GM19324 (cell line): ENCODE data around the gene C6orf47.

Source experiments
- ATAC-seq: cut with Tn5 transposase; IDR thresholded peaks from one replicate; pipeline ENCODE4 v1.9.1; 2021; ENCODE audit warnings: mild to moderate bottlenecking, moderate library complexity; ENCODE audit not compliant: unreplicated experiment, low FRiP score

The C6orf47 gene

DNA sequence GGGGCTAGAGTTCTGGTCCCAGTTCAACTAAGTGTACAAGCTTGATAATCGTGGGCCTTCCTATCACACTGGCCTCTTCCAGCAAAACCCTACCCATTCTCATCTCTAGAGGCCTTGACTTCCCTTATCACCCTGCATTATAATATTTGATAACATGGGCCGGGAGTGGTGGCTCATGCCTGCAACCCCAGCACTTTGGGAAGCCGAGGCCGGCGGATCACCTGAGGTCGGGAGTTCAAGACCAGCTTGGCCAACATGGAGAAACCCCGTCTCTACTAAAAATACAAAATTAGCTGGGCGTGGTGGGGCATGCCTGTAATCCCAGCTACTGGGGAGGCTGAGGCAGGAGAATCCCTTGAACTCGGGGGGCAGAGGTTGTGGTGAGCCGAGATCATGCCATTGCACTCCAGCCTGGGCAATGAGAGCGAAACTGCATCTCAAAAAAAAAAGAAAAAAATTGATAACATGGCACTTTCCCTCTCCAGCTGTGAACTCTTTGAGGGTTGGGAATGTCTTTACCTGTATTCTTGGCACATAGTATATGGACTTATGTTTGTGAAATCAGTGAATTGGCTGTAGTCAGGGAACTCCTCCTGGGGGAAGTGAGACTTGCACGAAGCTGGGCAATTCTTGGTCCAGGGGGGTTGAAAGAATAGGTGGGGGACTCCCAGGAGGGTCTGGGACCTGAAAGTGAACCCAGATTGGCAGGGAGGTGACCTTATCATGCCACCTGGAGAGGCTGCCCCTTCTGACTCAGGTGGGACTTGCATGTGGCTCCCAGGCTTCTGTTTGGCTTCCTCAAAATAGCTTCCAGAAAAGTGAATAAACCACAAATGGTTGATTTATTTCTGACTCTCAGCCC lies 915 bp upstream of the C6orf47 start:
- no peak for ATAC-seq

DNA sequence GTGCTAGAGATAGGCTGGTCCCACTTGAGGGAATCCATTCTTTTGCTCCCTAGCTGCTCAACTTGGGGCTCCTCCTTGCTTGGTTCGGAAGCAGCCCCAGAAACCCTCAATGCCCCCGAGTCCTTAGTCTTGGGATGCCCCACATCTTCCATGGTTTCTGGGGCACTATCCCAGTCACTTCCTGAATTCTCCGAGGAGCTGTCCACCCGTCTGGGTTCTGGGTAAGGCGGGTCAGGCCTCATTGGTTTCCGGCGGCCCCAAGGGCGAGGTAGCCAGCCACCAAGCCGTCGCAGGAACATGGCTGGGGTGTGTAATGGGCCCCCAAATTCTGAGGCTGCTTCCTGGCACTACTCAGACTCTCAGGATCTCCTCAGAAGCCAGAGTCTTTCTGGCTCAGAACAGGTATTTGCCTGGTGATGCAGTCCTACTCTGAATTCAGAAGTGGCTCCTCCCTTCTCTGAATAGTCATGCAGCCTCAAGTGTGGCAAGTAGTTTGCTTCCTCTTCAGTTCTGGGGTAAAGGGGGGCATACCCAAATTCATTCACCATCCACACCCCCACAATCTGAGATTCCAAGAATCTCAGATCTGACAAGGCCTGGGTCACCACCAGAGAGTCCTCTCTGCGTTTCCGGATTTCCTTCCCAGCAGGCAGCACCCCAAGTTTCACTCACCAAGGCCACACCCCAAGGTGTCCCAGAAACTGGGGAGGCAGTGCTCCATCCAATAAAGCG lies 763 bp downstream of the C6orf47 start:
- peak; percentile 5 for ATAC-seq

DNA sequence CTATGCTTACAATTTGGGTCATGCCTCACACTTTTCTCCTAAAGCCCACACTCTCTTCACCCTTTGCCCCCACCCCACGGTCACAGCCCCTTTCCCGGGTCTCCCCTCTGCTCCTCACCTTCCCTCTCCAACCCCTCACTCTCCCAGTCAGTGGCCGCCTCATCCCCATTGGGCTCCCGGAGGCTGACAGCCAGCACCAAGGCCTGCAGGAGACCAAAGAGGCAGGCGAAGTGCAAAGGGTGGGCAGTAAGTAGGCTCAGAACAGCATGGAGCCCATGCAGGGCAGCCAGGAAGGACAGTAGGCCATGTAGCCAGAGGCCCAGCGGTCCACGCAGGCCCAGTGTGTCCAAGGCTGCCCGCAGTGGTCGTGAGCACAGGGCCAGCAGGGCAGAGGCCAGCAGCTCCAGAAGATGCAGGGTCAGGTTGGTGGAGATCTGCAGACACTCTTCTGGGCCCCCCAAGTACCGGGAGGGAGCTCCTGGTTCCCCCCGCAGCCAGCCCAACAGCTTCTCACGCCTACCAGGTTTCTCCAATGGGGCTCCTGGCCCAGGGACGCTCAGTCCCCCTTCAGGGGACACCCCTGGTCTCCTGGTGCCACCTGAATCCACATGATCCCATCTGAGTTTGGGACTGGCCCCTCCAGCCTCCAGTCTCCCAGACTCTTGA lies 1.5 kb downstream of the C6orf47 start:
- no peak for ATAC-seq

DNA sequence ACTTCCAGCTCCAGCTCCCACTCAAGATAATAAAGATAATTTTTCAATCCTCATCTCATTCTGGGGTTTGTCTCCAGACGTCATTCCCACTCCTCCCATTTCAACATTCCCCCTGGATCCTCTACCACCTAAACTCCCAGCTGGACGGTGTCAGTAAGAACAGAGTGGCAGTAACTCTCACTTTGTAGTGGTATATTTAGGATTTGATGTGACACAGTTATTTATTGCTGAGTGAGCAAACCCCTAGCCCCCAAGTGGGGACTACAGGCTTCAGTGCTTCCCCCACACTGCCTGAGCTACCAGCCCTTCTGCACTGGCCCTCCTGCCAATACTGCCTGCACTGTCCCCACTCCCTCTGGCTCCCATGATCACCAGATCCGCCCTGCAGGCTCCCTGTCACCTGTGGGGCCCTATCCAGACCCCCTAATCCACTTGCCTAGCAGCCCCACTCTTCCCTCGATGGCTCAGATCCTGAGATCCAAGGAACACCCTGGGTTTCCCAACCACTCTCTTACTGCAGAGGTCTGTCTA lies 2.4 kb downstream of the C6orf47 start:
- ATAC-seq, result no peak

DNA sequence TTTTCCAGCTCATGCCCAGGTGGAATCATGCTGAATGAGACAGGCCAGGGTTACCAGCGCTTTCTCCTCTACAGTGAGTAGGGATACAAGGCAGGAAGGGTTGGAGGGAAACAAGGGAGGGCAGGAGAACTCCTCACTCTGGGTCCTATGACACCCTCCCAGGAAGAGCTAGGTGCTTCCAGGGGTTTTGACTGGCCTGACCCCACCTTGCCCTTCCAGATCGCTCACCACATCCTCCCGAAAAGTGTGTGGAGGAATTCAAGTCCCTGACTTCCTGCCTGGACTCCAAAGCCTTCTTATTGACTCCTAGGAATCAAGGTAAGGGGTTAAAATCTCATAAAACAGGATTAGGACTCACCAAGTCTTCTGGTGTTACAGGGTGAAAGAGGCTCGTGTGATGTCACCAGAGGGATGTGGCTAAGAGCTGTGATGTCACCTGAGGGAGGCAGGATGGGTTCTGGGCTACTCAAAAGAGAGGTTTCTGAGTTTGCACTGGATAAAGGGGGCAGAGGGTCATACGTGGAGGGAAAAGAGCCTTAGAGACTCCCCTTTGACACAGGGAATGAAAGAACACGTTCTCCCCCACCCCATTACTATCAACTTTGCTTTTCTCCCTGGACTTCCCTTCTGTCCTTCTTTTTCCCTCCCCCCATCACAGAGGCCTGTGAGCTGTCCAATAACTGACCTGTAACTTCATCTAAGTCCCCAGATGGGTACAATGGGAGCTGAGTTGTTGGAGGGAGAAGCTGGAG lies 3.0 kb downstream of the C6orf47 start:
- ATAC-seq, result no peak

DNA sequence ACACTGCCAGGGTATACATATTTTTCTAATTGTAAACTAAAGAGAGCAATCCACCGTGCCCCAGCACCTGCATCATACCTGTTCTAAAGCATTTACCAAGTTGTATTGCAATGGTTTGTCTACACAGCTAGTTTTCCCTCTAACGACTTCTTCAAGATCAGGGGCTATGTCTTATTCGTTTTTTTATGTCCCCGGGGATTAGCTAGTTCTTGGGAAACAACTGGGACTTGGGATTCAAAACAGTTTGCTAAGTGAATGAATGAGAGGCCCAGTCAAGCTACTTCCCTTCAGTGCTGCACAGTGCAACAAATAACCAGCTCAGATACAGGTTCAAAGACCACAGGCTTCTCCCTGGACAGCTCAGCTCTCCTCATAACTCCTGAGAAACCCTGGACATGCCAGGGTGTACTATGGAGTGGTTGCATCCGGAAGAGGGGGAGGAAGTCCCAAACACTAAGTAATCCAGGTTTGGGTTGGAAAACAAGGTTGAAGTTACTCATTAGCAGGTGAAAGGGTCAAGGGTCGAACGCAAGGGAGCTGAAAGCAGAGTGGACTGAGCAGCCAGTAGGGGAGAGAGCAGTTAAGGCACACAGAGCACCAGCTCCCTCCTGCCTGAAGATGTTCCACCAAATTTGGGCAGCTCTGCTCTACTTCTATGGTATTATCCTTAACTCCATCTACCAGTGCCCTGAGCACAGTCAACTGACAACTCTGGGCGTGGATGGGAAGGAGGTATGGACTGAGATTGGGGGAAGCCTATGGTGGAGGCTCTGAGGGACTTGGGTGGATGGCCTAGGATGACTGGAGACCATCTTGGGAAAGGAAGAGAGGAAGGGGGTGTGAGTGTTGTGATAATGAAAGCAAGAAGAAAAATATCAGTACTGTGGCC lies 5.0 kb downstream of the C6orf47 start, which contains the start of gene APOM:
Gene APOM, plus strand, starts transcription at position 546 of the 889 bp plus-strand sequence. Its CDS starts 73 bp downstream, at position 619.
- no peak for ATAC-seq

DNA sequence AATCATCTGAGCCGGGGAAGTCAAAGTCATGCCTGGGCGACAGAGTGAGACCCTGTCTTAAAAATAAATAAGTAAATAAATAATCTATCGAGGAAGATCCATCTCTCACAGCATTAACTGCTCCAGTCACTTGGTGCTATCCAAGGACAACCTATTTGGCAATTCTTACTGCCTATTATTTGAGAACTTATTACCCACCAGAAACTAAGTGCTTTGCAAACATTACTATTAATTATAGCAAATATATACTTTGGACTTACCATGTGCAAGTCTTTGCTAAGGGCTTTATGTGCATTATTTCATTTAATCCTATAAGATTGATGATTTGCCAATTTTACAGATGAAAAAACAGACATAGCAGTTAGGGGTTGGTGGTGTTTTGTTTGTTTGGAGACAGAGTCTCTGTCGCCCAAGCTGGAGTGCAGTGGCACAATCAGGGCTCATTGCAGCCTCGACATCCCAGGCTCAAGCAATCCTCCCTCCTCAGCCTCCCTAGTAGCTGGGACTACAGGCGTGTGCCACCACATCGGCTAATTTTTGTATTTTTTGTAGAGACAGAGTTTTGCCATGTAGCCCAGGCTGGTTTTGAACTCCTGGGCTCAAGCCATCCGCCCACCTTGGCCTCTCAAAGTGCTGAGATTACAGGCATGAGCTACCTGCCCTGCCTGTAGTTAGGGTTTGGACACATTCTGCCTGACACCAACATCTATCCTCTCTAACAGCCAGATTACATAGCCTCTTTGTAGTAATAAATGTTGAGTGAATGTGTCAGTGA lies 5.8 kb downstream of the C6orf47 start:
- no peak for ATAC-seq

DNA sequence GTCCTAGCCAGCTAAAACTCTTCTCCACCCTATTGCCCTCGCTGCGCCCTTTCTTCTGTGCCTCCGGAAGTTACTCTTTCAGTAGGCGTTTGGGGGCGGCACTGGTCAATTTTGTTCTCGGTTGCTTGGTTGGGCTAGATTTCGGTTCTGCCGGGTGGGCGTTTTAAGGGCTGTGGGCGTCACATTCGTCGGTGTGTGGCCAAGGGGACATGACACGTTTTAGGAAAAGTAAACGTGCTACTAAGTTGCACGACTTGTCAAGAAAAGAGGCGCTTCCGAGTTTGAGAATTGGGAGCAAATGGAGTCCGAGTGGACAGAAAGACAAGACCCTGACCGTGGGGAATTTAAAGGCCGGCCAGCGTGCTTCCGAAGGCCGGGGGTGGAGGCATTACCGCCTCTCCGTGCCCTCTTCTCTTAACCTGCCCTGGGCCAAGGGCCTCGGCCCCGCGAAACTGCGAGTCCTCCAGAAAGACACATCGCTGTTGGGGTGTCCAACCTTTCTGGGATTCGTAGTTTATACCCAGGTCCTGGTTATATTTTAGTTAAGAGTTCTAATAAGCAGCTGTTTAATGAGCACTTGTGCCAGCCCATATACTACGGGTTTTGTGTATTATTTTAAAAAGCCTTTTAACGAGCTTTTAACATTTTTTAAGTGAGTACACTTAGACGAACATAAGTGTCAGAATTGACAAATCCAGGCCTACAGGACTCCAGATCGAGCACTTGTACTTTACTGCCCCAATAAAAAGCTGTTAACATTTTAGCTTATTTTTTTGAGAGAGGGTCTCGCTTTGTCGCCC lies 7.5 kb downstream of the C6orf47 start:
- ATAC-seq, result peak; percentile 58

DNA sequence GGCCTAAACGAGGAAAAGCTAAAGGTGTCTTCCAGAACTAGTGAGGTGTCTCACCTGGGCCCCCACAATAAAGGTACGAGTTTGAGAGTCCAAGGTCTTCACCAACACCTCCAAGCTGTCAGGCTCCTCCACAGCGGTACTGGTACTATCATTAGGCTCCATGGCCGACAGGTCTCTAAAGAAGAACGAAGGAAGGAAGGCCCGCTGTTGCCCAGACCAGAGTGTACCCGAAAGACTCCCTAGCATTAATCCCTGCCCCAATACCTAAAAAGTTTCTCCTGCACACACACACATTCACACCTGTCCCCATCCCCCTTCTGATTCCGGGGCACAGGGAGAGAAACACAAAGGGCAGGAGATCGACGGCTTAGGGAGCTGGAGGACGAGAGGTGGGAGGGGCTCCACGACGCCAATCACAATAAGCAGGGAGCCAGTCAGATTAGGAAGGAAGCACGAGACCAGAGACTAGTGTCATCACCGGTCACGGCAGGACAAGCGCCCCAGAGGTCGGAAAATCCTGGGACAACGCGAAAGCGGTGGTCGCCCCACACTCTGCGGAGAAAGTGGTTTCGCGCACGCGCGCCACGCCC lies 8.9 kb downstream of the C6orf47 start:
- peak; percentile 25 for ATAC-seq

DNA sequence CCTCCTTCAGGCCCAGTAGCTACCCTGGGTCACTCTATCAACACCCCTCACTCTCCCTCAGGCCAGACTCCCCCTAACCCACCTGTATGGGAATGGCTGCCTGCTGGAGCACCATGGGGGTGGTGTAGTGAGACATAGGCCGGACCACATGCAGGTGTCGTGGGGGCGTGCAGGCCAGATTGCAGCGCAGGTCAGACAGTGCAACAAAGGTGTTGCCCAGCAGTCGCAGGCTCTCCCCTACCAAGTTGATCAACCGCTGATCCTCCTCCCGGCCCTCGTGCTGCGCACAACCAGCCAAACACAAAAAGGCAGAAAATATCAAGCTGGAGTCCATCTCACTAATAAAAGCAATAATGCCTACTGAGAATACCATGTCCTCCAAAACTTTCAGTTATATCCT lies 15.3 kb downstream of the C6orf47 start:
- no peak for ATAC-seq

DNA sequence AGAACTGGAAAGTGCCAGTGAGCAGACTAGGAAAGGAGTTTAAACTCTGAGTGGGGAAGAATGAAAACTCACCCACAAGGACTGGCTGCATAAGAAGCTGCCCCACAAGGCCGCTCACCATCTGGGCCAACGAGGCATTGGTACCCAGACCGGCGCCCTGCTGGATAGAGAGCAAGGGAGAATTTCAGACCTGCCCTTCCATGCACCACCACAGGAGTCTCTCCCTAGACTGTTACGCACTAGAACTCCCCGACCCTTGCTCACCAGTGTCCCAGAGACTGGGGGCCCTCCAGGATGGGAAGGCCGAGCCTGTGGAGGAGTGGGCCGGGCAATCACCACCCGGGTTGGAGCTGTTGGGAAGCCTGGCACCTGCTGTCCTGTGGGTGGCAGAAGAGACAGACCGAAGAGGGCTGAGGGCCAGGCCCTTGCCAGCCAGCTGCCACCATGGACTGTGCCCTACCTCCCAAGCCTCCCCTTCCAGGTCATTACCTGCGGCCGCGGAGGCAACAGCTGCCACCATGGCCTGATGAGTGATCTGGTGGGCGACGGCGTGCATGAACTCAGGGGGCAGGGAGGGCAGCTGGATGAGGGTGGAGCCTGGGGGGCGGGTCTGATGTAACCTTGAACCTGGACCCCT lies 16.6 kb downstream of the C6orf47 start:
- no peak for ATAC-seq

DNA sequence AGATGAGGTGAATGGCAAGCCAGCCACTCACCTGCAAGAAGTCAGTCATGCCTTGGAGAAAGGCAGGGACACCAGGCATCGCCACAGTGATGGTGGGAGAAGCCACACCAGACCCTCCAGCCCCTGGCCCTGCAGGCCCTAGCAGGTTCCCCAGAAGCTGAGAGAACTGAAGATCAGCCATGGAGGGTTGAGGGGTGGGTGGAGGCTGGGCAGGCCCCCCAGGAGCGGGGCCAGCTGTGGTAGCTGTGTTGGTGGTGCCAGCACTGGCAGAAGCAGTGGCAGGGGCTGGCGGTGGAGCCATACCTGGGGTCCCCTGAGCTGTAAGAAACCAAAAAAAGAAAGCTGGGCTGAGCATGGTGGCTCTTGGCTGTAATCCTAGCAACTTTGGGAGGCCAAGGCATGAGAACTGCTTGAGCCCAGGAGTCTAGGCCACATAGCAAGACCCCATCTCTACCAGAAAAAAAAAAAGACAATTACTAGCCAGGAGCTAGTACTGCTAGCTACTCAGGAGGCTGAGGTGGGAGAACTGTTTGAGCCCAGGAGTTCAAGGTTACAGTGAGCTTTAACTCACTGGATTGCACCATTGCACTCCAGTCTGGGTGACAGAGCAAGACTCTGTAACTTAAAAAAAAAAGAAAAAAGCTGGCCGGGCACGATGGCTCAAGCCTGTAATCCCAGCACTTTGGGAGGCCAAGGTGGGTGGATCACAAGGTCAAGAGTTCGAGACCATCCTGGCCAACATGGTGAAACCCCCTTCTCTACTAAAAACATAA lies 17.6 kb downstream of the C6orf47 start:
- ATAC-seq, result no peak

DNA sequence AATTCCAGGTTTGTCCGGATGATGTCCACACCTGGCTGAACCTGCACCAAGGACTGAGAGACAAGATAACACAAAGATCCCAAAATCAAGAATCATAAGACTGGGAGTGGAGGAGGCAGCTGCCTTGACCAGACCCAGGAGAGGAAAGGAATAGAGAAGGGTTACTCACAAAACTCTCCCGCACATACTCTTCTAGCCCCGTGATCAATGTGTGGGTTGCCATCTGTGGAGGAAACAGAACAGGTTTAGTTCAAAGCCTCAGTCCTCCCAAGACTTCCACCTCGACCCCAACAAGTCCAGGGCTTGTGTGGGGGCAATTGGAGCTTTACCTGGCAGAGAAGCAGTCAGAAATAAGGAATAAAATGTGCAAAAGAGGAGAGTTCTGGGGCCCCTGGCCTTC lies 19.2 kb downstream of the C6orf47 start:
- no peak for ATAC-seq

DNA sequence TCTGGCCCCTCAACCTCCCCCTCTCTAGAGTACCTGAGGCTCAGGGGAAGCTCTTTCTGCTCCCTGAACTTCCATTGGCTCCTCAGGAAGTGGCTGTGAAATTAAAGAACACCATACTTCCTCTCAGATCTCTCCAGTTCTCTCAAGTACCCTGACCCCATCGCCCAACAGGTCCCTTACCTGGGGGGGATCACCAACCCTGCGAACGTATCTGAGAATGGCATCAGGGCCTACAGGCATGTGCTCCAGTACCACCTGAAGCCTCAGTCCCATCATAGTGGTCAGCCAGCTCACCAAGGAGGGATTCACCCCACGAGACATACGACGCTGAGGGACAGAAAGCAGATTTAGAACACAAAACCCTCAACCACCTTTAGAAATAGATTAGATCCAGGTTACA lies 20.0 kb downstream of the C6orf47 start:
- ATAC-seq, result no peak

DNA sequence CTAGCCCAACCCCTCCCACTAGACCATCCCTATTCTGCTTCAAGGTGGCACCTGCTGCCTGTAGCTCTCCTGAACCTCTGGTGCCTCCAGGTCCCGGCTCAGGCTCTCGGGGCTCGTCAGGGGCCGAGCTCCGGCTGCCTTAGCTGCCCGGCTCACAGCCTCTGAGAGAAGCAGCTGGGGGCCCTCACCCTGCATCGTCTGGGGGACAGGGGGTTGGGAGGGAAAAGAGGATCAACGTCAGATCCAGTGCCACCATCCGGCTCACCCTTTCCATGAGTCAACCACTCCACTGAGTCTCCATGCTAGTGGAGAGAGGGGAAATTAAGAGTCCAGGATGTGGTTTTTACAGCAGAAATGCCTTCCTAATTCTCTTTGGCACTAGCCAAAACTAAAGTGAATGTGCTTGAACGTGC lies 21.1 kb downstream of the C6orf47 start:
- ATAC-seq, result no peak

DNA sequence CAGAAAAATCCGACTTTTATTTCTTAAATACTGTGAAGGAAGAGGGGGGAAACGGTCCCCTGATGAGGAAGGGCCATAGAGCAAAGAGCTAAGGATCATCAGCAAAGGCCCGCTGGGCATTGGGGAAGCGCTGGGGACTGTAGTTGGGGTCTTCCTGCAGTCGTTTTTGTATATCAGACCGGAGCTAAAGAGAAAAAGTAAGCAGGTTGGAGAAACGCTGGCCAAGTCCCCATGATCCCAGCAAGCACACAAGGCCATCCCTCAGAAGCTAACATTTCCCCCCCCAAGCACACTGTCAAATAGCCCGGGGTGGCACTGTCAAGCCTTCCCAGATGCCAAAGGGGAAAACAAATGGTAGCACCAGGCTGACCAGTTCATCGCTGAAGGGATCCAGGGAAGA lies 21.5 kb downstream of the C6orf47 start:
- no peak for ATAC-seq
